HepG2 (cell line): ENCODE measurements around the gene EPB41L5.

Source experiments
- AGO2 ChIP-seq: fragments of 200-400 bp; formaldehyde crosslinking; optimal IDR thresholded peaks from 2 replicates; pipeline ENCODE3; 2017; ENCODE audit warnings: mild to moderate bottlenecking, low read depth, low read length, moderate library complexity
- EZH2 ChIP-seq: conservative IDR thresholded peaks from 2 replicates; pipeline ENCODE4 v1.6.1; 2012; ENCODE audit warnings: mild to moderate bottlenecking, low read depth, low read length, moderate library complexity
- KDM6A ChIP-seq: IDR thresholded peaks from 2 replicates; pipeline ENCODE4 v1.6.1; 2016; ENCODE audit warnings: low read depth
- MAFK ChIP-seq, 2 experiments: IDR thresholded peaks in 1 of 2; conservative IDR thresholded peaks in 1 of 2; 2 replicates each; pipeline ENCODE4 v1.6.1; 2011; ENCODE audit warnings: improper control_type of control experiment in 2 of 2, low read length in 2 of 2
- POLR2A ChIP-seq, 2 experiments: IDR thresholded peaks; 2 replicates each; pipeline ENCODE4 v1.6.1; 2011; ENCODE audit warnings: low read depth in 2 of 2, low read length in 2 of 2, mild to moderate bottlenecking in 1 of 2, moderate library complexity in 1 of 2; ENCODE audit not compliant: insufficient read depth in 1 of 2
- RXRB ChIP-seq: IDR thresholded peaks from 2 replicates; pipeline ENCODE4 v1.6.1; 2016; ENCODE audit warnings: borderline replicate concordance, missing genetic modification reagents, missing compliant biosample characterization
- SP4 ChIP-seq: sonication (generic); formaldehyde crosslinking; IDR thresholded peaks from 2 replicates; pipeline ENCODE4 v1.8.1; 2023; ENCODE audit warnings: mild to moderate bottlenecking, missing genetic modification reagents
- ZFP82 ChIP-seq: sonication (generic); formaldehyde crosslinking; IDR thresholded peaks from 2 replicates; pipeline ENCODE4 v1.5.1; 2020; ENCODE audit warnings: mild to moderate bottlenecking, missing genetic modification reagents, borderline replicate concordance
- ZNF232 ChIP-seq: sonication (generic); formaldehyde crosslinking; IDR thresholded peaks from 2 replicates; pipeline ENCODE4 v1.4.0; 2020; ENCODE audit warnings: missing genetic modification reagents, borderline replicate concordance
- ZNF274 ChIP-seq: sonication (generic); formaldehyde crosslinking; IDR thresholded peaks from 2 replicates; pipeline ENCODE4 v1.5.1; 2020; ENCODE audit warnings: mild to moderate bottlenecking, missing genetic modification reagents
- TF ChIP-seq, protein P1 (sequence below): sonication (generic); formaldehyde crosslinking; IDR thresholded peaks from 2 replicates; pipeline ENCODE4 v1.4.0; 2020; ENCODE audit warnings: mild to moderate bottlenecking, missing genetic modification reagents

- peak; percentile 94 for TF ChIP-seq SP4 (CRISPR knock-in tag)
- TF ChIP-seq ZFP82, result no peak
- TF ChIP-seq ZNF274 (CRISPR knock-in tag), result peak; percentile 98
- TF ChIP-seq MAFK (conservative IDR thresholded peaks at IDR 0.05 in 1 of 2, IDR thresholded peaks at IDR 0.05 in 1 of 2; ENCODE audit: low read length in 2 of 2), result no peak
- no peak for TF ChIP-seq KDM6A (CRISPR knock-in tag)
- TF ChIP-seq AGO2, result peak; percentile 88
- peak; percentile 51; the same call in 1 of the 2 replicates for TF ChIP-seq ZNF232 (CRISPR knock-in tag)
- TF ChIP-seq RXRB (CRISPR knock-in tag), result peak; percentile 63
- no peak for TF ChIP-seq EZH2
- peak; percentile 98 for TF ChIP-seq POLR2A (IDR thresholded peaks at IDR 0.05; ENCODE audit: insufficient read depth in 1 of 2, low read depth in 2 of 2, low read length in 2 of 2)
- TF ChIP-seq, protein P1, sequence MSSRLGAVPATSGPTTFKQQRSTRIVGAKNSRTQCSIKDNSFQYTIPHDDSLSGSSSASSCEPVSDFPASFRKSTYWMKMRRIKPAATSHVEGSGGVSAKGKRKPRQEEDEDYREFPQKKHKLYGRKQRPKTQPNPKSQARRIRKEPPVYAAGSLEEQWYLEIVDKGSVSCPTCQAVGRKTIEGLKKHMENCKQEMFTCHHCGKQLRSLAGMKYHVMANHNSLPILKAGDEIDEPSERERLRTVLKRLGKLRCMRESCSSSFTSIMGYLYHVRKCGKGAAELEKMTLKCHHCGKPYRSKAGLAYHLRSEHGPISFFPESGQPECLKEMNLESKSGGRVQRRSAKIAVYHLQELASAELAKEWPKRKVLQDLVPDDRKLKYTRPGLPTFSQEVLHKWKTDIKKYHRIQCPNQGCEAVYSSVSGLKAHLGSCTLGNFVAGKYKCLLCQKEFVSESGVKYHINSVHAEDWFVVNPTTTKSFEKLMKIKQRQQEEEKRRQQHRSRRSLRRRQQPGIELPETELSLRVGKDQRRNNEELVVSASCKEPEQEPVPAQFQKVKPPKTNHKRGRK (CRISPR knock-in tag), result peak; percentile 62; the same call in 1 of the 2 replicates
These were observed at the start of gene EPB41L5 for GRCh38 chr2:120012771-120013596.
